ENCODE data around the gene LCNL1.

LCNL1 gene

GRCh38 chr9:136982232-136983051 lies at the start of gene LCNL1:
LCNL1 (plus strand) TSS chr9:136982993; CDS start chr9:136983587, 594 bp downstream.
- DNase-seq: no peak

GRCh38 chr9:136934277-136934676 lies 48.5 kb upstream of the LCNL1 start:
- DNase-seq: no peak

- no peak for DNase-seq
Measured at GRCh38 chr9:136935651-136936050, 47.1 kb upstream of the LCNL1 start.

GRCh38 chr9:136936645-136937170 lies 46.1 kb upstream of the LCNL1 start:
- no peak for DNase-seq

- DNase-seq: no peak
Measured at GRCh38 chr9:136937186-136938001, 45.4 kb upstream of the LCNL1 start.

GRCh38 chr9:136939431-136939995 lies 43.3 kb upstream of the LCNL1 start:
- DNase-seq: no peak

GRCh38 chr9:136939996-136940525 lies 42.7 kb upstream of the LCNL1 start:
- DNase-seq: no peak

GRCh38 chr9:136940526-136941230 lies 42.1 kb upstream of the LCNL1 start:
- DNase-seq: no peak

GRCh38 chr9:136941231-136942111 lies 41.3 kb upstream of the LCNL1 start:
- no peak for DNase-seq

GRCh38 chr9:136942112-136942880 lies 40.5 kb upstream of the LCNL1 start:
- no peak for DNase-seq

GRCh38 chr9:136942881-136943230 lies 39.9 kb upstream of the LCNL1 start:
- DNase-seq: no peak

- DNase-seq: no peak
Measured at GRCh38 chr9:136943291-136944211, 39.2 kb upstream of the LCNL1 start.

GRCh38 chr9:136944212-136944518 lies 38.6 kb upstream of the LCNL1 start:
- no peak for DNase-seq

GRCh38 chr9:136944519-136945332 lies 38.1 kb upstream of the LCNL1 start, which contains the start of the genes C8G and FBXW5:
C8G (plus strand) TSS chr9:136945243; CDS start chr9:136945321, 78 bp downstream.
FBXW5 (minus strand) TSS chr9:136944738; CDS start chr9:136944083, 655 bp downstream.
- DNase-seq: peak; percentile 75

GRCh38 chr9:136945333-136946227 lies 37.2 kb upstream of the LCNL1 start:
- no peak for DNase-seq

- no peak for DNase-seq
Measured at GRCh38 chr9:136946228-136947027, 36.4 kb upstream of the LCNL1 start.
